HG03378 (cell line): ENCODE data around the gene OOSP2.

Experiments used
- ATAC-seq: cut with Tn5 transposase; IDR thresholded peaks from one replicate; pipeline ENCODE4 v1.9.1; 2021; ENCODE audit warnings: mild to moderate bottlenecking, moderate library complexity; ENCODE audit not compliant: unreplicated experiment

Gene OOSP2

DNA sequence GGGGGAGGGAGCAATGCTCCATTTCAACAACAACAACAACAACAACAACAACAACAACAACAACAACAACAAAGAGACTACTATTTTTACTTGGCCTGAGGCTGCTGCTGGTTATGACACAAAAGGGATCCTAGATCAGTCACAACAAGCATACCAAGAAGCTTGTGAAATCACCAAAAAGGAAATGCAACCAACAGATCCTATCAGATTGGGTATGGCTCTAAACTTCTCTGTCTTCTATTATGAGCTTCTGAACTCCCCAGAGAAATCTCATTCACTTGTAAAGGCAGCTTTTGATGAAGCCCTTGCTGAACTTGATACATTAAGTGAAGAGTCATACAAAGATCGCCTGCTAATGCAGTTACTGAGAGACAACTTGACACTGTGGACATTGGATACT is 37.8 kb downstream of the OOSP2 start:
- ATAC-seq, result no peak

DNA sequence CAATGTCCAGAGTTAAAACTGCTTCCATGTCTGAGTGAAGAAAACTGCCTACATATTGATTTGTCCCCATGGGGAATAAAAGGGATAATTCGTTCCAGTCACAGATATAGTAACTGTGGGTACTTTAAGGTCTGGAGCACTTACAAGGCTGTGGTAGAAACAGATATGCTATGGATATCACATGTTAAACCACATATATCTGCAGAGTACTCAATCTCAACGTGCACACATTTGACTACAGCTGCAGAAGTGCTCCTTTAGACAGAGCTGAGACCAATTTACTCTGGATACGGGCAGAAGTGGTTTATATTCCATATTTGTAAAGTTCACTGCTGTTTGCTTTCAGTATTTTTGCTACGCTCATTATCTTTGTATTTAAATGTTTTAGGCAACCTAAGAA is 38.5 kb downstream of the OOSP2 start:
- ATAC-seq, result no peak

- no peak for ATAC-seq
These were observed 40.3 kb downstream of the OOSP2 start for GRCh38 chr11:60080535-60080934.

DNA sequence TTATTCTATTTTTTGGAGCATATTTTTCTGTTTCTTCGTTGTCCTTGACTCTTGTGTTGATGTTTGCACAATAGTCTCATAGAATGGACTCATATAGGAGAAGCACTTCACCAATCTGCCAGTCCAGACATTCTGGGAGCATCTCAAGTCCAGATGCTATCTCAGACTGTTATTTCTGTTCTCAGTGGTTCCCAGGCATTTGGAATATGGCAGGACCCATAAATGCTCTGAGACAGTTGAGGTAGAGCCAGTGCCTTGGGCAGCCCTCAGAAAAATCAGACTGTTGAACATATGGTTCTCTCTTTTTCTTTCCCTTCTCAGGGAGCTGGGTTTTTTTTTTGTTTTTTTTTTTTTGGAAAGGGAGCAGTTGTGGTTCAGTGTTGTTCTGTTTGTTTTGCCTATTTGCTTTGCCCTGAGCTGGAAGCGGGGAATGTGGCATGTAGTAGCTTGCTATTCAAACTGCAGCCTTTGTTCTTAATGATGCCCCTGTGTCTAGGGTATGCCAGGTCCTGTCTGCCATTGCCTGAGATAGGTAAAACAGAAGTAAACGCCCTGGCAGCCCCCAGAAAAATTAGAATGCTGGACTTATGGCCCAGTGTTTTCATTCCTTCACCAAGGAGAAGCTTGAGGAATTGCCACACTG is 44.5 kb downstream of the OOSP2 start:
- no peak for ATAC-seq

DNA sequence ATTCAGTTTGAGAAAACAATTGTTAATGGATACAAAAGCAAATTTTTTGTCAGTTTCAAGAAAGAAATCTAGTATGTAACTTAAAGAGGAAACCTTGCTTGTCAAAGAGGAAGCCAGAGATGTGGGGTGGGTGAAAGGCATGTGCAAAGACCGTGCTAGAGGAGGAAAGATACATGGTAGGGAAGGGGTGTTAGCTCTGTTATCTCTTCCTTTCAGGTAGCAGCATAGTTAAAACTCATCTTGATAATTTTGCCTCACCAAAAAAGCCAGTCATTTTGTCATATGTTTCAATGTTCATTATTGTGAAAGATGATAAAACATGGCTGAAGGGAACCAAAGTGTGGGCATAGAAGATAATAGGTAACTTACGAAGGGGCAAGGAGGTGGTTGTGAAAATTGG is 45.7 kb downstream of the OOSP2 start:
- no peak for ATAC-seq

- no peak for ATAC-seq
These were observed 47.0 kb downstream of the OOSP2 start for GRCh38 chr11:60087239-60087638.

DNA sequence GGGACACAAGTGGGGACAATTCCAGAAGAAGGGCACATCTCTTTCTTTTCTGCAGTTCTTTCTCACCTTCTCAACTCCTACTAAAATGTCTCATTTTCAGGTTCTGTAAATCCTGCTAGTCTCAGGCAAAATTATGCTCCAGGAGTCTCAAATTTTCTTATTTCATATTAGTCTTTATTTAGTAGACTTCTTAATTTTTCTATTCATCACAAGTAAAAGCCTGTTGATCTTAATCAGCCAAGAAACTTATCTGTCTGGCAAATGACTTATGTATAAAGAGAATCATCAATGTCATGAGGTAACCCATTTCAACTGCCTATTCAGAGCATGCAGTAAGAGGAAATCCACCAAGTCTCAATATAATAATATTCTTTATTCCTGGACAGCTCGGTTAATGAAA is 48.2 kb downstream of the OOSP2 start, which contains the start of gene MS4A2:
TSS of gene MS4A2 (plus strand) at position 301 of the 400 bp plus-strand sequence. CDS start 102 bp downstream, outside the sequence.
- ATAC-seq, result no peak

GRCh38 chr11:60095477-60096120 is 55.4 kb downstream of the OOSP2 start:
- ATAC-seq, result no peak

DNA sequence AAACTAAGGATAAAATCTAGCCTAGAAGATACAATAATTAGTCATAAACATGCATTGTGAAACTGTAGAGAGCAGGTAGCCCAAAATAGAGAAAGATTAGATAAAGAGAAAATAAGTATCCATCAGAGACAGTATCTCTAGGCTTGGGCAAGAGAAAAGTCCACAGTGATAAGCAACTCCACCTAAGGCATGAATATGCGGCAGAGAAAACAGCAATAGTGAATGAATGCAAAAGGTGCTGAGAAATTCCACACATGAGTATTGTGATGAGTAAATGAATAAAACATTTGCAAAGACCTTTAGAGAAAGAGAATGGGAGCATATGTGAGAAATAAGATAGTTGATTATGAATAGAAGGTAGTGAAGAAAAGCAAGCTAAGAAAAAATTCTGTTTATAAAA is 57.0 kb downstream of the OOSP2 start:
- ATAC-seq, result no peak
